Measurements from ENCODE around the gene DNMBP.

Gene DNMBP

GRCh38 chr10:99835947-99836346 lies 173.8 kb downstream of the DNMBP start:
- DNase-seq (ENCODE audit: low spot score) = no peak

GRCh38 chr10:99834410-99834809 lies 175.3 kb downstream of the DNMBP start:
- no peak for DNase-seq (ENCODE audit: low spot score)

DNA sequence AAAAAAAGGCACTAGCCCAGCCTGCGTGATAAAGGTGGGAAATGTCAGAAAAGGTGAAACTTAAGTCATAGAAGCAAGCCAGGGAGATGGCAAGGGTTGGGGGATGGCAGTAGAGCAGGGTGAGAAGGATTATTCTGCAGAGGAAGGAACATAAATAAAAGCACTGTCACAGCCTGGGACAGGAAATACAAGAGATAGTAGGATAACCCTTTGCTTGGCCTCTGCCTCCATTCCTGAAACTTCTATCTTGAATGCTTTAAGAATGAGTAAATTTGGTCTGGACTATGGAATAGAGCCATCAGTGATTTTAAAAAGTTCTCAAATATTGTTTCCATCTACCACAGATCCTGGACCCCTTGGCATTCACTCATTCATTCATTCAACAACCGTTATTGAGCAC lies 177.3 kb downstream of the DNMBP start:
- DNase-seq (ENCODE audit: low spot score) = no peak

GRCh38 chr10:99828464-99828863 lies 181.3 kb downstream of the DNMBP start:
- no peak for DNase-seq (ENCODE audit: low spot score)

DNA sequence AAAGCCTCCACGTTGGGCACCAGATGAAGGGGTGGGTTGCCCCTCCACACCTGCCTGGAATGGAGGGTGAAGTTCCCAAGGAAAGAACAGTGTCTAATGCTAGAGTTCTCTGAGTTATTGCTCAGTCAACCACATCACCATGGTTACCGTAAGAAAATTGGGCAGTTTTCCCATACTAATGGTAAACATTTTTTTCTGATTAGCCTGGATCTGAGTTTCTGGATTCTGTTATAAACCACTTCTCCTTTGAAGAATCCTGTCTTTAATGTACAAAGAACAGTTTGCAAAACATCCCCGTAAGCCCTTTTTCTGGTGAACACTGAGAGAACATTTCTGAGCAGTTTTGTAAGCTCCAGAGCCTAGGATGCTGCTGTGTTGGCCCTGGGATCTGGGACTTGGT lies 181.8 kb downstream of the DNMBP start:
- DNase-seq (ENCODE audit: low spot score) = no peak
